ENCODE measurements around the gene TBXAS1.

The TBXAS1 gene

GRCh38 chr7:140049339-140050024, 220.4 kb downstream of the TBXAS1 start:
- Histone ChIP-seq H3K9me3 (ENCODE audit: severe bottlenecking) (no peaks in the 10 kb centered on the region), H3K27me3 (ENCODE audit: insufficient read depth, poor library complexity, severe bottlenecking) (no peaks in the 10 kb centered on the region), H3K36me3 (ENCODE audit: low read depth) (peaks cover 50% of the 10 kb centered on the region), H3K27ac (ENCODE audit: poor library complexity, severe bottlenecking) (peak overlapping the region; percentile 41), H3K4me1 (ENCODE audit: insufficient read depth, poor library complexity, severe bottlenecking) (peaks cover 14% of the 10 kb centered on the region), H3K4me3 (ENCODE audit: severe bottlenecking) (no peak overlapping the region)
- TF ChIP-seq CTCF (IDR thresholded peaks at IDR 0.05; ENCODE audit: poor library complexity, severe bottlenecking), result no peak
- ATAC-seq (ENCODE audit: low read depth) (peak; percentile 57), DNase-seq (ENCODE audit: low spot score) (no peak)

GRCh38 chr7:140050100-140050499, 221.0 kb downstream of the TBXAS1 start:
- ATAC-seq (ENCODE audit: low read depth) (no peak), DNase-seq (ENCODE audit: low spot score) (no peak)
- TF ChIP-seq CTCF (IDR thresholded peaks at IDR 0.05; ENCODE audit: poor library complexity, severe bottlenecking), result no peak
- Histone ChIP-seq H3K4me1 (ENCODE audit: insufficient read depth, poor library complexity, severe bottlenecking) (peaks cover 14% of the 10 kb centered on the region), H3K27ac (ENCODE audit: poor library complexity, severe bottlenecking) (peak overlapping the region; percentile 41), H3K27me3 (ENCODE audit: insufficient read depth, poor library complexity, severe bottlenecking) (no peaks in the 10 kb centered on the region), H3K4me3 (ENCODE audit: severe bottlenecking) (no peak overlapping the region), H3K9me3 (ENCODE audit: severe bottlenecking) (no peaks in the 10 kb centered on the region), H3K36me3 (ENCODE audit: low read depth) (peaks cover 55% of the 10 kb centered on the region)

GRCh38 chr7:140051820-140052219, 222.8 kb downstream of the TBXAS1 start:
- Histone ChIP-seq H3K27ac (ENCODE audit: poor library complexity, severe bottlenecking) (no peak overlapping the region), H3K9me3 (ENCODE audit: severe bottlenecking) (no peaks in the 10 kb centered on the region), H3K36me3 (ENCODE audit: low read depth) (peaks cover 56% of the 10 kb centered on the region), H3K4me3 (ENCODE audit: severe bottlenecking) (no peak overlapping the region), H3K27me3 (ENCODE audit: insufficient read depth, poor library complexity, severe bottlenecking) (no peaks in the 10 kb centered on the region), H3K4me1 (ENCODE audit: insufficient read depth, poor library complexity, severe bottlenecking) (peaks cover 14% of the 10 kb centered on the region)
- DNase-seq (ENCODE audit: low spot score) (no peak), ATAC-seq (ENCODE audit: low read depth) (no peak)
- TF ChIP-seq CTCF (IDR thresholded peaks at IDR 0.05; ENCODE audit: poor library complexity, severe bottlenecking), result no peak

- peaks cover 14% of the 10 kb centered on the region for H3K4me1 ChIP-seq (ENCODE audit: insufficient read depth, poor library complexity, severe bottlenecking)
- no peaks in the 10 kb centered on the region for H3K9me3 ChIP-seq (ENCODE audit: severe bottlenecking)
- no peaks in the 10 kb centered on the region for H3K27me3 ChIP-seq (ENCODE audit: insufficient read depth, poor library complexity, severe bottlenecking)
- DNase-seq (ENCODE audit: low spot score), result no peak
- peaks cover 63% of the 10 kb centered on the region for H3K36me3 ChIP-seq (ENCODE audit: low read depth)
- no peak overlapping the region for H3K4me3 ChIP-seq (ENCODE audit: severe bottlenecking)
- TF ChIP-seq CTCF (IDR thresholded peaks at IDR 0.05; ENCODE audit: poor library complexity, severe bottlenecking), result no peak
- ATAC-seq (ENCODE audit: low read depth), result no peak
- no peak overlapping the region for H3K27ac ChIP-seq (ENCODE audit: poor library complexity, severe bottlenecking)
These were observed 224.9 kb downstream of the TBXAS1 start for GRCh38 chr7:140053812-140054539.

- ATAC-seq (ENCODE audit: low read depth) (no peak), DNase-seq (ENCODE audit: low spot score) (no peak)
- no peaks in the 10 kb centered on the region for H3K9me3 ChIP-seq (ENCODE audit: severe bottlenecking)
- H3K36me3 ChIP-seq (ENCODE audit: low read depth), result peaks cover 63% of the 10 kb centered on the region
- H3K27me3 ChIP-seq (ENCODE audit: insufficient read depth, poor library complexity, severe bottlenecking), result no peaks in the 10 kb centered on the region
- no peak overlapping the region for H3K27ac ChIP-seq (ENCODE audit: poor library complexity, severe bottlenecking)
- no peak overlapping the region for H3K4me3 ChIP-seq (ENCODE audit: severe bottlenecking)
- peaks cover 15% of the 10 kb centered on the region for H3K4me1 ChIP-seq (ENCODE audit: insufficient read depth, poor library complexity, severe bottlenecking)
- no peak for TF ChIP-seq CTCF (IDR thresholded peaks at IDR 0.05; ENCODE audit: poor library complexity, severe bottlenecking)
These were observed 225.7 kb downstream of the TBXAS1 start for GRCh38 chr7:140054751-140055150.

Data from RWPE2 (cell line).